GM19438 (cell line): ENCODE results near the gene RANBP17.

Experiments used
- ATAC-seq: cut with Tn5 transposase; IDR thresholded peaks from one replicate; pipeline ENCODE4 v1.9.1; 2021; ENCODE audit warnings: low read depth; ENCODE audit not compliant: unreplicated experiment

RANBP17 gene

DNA sequence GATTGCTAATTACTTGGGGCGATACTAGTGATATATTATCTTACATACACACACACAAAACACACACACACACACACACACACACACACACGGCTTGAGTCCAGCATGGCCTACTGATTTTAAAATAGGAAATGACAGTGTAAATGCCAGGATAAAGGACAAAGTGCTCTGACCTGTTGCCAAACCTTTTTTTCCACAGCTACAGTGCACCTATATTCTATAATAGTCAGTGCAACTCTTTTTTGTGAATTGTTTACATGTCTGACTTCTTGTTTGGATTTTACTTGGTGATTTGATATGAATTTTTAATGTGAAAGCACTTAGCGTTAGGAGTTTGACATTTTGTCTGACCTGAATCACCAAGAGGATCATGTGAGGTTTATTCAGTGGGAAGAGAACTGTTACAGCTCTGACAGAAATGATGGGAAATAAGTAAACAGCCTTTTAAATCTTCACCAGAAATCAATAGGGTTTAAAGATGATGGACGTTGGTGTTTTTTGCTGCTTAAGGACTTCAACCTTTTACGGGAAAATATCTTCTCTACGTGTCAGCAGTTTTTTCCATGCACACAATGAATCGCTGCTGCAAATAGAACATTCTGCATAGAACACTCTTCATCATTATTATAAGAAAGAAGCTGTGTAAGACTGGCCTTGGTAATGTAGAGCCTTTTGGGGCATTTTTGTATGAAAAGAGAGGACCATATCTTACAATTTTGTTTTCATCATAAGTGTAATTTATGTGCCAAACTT lies 218.5 kb downstream of the RANBP17 start:
- ATAC-seq: no peak

DNA sequence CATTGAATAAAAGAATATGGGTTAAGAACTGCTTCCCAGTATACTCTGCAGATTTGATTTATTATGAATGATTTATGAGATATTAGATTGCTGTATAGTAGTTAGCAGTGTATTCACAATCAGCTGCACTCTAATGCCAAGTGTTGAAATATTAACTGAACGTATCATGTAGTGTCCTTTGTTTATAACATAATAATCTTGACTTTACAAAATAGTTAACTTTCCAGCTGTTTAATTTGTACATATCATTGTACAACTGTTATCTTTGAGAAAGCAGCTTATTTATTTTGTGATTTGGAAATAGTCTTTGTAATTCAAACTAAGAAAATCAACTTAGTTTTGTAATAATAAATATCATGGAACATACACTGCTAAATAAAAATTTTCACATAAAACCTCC lies 219.5 kb downstream of the RANBP17 start:
- no peak for ATAC-seq

DNA sequence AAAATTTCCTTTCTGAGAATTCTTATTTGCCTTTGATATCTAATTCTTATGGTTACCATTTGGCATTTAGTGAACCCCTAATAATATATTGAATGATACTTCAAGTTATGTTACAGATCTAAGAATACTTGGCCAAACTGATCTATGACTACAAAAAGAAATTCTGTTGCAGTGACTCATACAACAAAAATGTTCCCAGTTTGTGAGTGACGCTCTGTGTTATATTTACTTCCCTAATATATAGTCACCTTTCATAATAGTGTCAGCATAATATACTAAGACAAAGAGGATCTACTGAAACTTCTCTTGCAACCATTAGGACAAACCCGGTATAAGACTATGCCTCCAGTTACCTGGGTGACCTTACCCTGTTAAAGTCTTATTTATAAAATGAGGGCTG lies 230.4 kb downstream of the RANBP17 start:
- ATAC-seq: no peak

DNA sequence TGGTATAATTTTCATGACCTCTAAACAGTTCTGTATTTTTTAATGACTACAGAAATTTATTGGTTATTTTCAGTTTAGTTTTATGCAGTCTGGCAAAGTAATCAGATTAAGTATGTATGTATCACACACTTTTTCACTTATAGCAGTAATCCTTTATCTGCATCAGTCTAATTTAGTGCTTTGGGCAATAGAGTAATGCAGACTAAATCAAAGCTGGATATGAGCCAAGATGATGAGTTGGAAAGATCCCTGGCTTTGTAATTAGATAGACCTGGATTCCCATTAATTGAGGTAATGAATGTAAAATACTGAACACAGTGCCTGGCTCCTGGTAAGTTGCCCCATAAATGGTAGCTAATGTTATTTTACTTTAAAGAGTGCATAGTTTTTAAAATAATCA lies 231.8 kb downstream of the RANBP17 start:
- ATAC-seq: no peak

DNA sequence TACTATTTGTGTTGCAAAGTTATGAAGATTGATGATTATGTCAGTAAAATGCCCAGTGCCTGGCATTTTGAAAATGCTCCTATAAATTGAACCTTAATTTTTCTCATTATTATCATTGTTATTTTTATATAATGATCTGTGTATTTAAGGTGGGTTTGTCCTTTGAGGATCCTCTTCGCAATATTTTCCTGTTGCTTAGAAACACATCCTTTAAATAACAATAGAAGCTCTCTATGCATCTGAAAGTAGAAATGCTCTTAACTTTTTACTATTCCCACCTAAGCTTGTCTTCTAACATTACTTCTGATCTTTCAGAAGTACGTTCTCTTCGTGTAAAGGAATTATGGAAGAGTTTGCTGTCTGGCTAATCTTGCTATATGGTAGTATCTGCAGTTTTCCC lies 232.5 kb downstream of the RANBP17 start:
- ATAC-seq: no peak

DNA sequence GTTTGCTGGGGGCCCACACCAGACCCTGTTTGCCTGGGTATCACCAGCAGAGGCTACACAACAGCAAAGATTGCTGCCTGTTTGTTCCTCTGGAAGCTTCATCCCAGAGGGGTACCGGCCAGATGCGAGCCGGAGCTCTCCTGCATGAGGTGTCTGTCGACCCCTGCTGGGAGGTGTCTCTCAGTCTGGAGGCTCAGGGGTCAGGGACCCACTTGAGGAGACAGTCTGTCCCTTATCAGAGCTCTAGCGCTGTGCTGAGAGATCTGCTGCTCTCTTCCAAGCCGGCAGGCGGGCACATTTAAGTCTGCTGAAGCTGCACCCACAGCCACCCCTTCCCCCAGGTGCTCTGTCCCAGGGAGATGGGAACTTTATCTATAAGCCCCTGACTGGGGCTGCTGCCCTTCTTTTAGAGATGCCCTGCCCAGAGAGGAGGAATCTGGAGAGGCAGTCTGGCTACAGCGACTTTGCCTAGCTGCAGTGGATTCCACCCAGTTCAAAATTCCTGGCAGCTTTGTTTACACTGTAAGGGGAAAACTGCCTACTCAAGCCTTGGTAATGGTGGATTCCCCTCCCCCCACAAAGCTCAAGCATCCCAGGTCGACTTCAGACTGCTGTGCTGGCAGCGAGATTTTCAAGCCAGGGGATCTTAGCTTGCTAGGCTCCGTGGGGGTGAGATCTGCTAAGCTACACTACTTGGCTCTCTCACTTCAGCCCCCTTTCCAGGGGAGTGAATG lies 241.2 kb downstream of the RANBP17 start:
- no peak for ATAC-seq

DNA sequence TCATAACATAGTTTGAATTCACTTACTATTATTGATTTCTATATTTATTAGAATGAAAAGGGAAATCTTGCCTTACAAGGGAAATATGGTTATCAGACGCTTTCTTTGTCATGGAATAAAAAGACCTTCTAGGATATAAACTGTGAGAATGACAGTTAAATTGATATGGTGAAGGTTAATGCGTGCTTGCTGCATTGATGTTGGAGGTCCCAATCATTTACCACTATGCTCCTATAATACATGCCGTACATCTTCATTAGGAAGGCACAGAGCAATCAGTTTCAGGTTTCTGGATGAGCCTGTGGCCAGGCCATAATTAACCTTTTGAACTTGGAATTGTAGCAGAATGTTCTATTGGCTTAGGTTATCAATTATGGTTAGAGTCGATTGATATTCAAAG lies 245.9 kb downstream of the RANBP17 start:
- ATAC-seq: no peak

DNA sequence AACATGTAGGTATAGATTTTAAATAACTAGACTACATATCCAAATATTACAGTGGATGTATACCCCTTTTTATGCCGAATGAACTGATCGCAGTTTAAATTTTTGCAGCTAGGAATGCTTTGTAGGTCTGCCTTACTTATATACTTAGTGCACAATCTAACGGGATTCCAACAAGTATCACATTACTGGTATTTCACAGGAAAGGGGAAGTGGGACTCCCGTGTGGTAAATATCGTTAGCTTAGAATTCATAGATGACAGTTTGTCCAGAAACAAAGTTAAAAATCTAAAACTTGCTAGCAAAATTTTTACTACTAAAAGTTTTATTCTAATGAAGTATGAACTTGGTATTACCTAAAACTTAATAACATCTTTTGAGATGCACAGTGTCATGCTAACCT lies 253.7 kb downstream of the RANBP17 start:
- no peak for ATAC-seq

DNA sequence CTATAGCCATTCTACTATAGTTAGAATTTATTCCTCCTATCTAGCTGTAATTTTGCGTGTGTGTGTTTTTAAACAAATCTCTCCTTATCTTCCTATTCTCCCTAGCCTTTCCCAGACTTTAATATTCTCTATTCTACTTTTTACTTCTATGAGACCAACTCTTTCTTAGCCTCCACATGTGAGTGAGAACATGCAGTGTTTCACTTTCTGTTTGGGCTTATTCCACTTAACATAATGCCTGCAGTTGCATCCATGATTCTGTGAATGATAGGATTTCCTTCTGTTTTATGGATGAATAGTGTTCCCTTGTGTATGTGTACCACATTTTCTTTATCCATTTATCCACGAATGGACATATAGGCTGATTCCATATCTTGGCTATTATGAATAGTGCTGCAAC lies 254.9 kb downstream of the RANBP17 start:
- no peak for ATAC-seq

DNA sequence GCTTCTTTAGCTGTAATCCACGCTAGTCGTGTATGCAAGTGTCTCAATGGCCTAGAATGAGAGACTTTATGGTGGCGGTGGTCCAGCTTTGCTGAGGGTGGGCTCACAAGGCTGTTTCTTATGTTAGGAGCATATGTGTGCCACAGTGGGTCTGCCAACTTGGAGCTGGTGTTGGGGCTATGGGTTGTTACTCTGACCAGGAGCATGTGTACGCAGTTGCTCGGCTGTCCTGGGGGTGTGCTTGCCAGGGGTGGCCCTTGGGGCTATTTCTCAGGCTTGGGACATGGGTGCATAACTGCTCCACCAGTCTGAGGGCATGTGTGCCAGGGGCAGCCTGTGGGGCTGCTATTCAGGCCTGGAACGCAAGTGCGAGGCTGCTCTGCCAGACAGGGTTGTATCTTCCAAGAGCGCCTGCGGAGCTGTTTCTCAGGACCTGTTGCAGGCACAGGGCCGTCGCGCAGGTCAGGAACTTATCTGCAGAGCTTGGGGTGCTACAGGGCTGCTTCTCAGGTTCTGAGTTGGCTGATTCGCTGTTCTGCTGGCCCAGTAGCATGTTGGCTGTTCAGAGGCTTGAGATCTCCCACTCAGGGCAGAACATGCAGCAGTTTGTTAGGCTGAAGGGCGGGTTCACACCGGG lies 259.3 kb downstream of the RANBP17 start:
- no peak for ATAC-seq

DNA sequence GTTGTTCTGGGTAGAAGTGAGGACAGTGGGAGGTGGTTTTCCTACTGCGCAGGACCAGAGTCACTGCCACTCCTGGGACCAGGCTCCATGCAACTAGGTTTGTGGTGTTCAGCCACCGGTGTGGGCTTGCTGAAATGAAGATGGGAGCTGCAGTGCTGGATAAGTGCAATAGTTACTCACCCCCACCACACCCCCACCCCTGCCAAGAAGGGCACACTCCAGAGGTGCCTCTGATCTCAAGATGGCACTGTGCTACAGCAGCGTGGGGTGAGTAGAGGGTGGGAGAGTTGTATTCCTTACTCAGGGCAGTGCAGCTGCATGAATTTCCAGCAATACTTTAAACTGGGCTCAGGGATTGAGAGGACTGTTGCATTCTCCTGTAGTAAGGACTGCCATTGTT lies 259.8 kb downstream of the RANBP17 start:
- no peak for ATAC-seq

DNA sequence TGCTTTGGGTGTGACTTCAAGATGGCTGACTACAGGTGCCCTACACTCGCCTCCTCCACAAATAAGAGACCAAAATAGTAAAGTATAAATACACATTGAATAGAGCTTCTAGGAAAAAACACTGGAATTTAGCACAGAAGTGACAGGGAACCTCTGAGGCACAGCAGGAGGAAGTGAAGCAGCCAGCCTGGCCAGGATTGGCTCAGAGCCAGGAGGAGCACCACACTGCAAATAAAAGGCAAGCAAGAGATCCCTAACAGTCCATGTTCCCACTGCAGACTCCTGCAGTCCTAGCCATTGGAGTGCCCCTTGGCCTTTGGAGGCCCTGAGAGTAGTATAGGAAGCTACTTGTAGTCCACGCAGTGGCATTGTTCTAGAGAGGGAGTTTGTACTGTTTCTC lies 260.6 kb downstream of the RANBP17 start:
- no peak for ATAC-seq

DNA sequence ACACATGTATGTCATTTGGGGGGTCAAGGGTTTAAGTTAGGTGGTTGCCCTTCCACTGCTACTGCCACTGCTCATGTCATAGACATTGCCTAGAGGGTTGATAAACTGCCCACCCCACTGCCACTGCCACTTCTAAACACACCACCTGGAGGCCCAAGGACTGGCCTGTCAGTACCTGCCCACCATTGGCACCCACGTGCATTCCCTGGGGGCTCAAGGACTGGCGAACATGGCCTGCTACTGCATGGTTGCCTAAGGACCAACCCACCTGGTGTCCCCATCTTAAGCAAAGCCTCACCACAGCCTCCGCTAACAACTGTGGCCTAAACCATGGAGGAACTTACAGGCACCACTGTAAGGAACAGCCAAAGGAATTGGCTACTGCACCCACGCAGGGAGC lies 261.6 kb downstream of the RANBP17 start:
- no peak for ATAC-seq

DNA sequence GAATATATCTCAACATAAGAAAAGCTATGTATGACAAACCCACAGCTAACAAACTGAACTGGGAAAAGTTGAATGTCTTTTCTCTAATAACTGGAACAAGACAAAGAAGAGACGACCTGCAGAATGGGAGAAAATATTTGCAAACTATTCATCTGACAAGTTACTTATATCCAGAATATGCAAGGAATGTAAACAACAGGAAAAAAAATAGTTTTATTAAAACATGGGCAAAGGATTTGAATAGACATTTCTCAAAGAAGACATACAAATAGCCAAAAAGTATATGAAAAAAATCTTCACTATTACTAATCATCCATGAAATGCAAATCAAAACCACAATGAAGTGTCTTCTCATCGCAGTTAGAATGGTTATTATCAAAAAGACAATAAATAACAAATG lies 265.5 kb downstream of the RANBP17 start:
- ATAC-seq: no peak

DNA sequence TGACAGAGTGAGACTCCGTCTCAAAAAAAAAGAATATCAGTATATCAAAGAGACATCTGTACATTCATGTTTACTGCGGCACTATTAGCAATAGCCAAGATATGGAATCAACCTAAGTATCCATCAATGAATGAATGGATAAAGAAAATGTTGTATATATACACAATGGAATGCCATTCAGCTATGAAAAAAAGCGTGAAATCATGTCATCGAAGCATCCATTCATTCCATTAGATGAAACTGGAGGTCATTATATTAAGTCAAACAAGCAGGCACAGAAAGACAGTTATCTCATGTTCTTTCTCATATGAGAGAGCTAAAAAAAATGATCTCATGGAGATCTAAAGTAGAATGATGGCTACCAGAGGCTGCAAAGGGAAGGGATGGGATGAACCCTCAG lies 266.3 kb downstream of the RANBP17 start:
- no peak for ATAC-seq

DNA sequence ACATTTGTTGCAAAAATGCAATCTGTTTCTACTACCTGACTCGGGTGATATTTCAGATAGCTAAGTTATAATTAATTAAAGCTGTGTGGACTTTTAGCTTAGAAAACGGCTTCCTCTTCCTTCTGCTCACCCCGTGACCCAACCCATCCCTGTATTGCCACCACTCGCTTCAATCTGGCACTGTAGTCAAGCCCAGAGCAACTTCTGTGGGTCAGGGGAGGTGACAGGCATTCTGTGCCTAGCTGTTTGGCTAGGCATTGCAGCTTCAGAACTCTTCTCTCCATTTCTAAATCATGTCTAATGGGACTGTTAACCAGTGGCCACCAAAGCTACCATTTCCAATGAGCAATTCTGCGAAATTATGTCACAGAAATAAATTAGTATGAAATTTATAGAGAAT lies 267.5 kb downstream of the RANBP17 start:
- no peak for ATAC-seq

DNA sequence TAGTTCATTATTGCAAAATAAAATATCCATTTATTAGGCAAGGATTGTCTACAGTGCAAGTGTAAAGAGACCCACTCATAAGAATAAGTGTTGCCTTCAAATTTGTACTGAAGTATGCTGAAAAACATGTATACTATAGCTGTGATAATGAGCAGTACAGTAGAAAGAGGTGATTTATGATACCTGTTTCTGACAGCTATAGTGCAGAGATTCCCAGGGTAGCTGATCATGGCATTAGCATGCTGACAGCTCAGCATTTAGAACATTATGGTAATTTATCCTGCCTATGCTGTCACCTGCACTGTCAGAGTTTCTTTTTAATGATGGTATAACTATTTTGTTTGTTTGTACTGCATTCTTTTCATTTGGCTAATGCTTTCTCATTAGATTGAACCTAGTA lies 269.7 kb downstream of the RANBP17 start:
- no peak for ATAC-seq

DNA sequence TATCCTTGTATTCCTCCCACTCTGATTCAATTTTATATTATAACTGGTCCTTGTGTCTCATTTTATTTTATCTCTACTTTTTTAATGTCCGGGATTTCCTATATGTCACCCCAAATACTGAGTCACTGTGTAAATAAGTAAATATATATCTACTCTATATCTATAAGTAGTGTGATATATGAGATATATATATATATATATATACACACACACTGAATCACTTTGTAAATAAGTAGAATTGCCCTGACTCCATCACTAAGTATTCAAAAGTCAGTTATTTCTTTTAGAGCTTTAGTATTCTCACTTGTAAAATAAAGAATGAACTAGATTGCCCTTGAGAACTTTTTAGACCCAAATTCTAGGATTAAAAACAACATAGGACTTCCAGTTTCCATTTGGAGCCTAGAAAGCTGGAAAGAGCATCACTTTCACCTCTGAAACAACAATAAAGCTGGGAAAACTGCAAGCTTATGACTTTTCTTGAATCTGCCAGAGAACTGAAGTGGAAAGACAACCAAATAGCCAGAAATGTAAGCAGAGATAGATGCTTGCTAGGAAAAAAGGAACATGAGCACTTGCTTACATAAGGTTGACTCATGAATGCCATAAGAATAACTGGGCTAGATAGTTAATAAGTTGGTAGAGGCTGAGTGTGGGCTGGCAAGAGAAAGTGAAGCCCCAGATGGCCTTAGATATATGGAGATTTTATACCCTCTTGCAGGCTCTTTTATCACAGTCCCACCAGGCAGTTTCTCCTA lies 276.1 kb downstream of the RANBP17 start:
- ATAC-seq: no peak

DNA sequence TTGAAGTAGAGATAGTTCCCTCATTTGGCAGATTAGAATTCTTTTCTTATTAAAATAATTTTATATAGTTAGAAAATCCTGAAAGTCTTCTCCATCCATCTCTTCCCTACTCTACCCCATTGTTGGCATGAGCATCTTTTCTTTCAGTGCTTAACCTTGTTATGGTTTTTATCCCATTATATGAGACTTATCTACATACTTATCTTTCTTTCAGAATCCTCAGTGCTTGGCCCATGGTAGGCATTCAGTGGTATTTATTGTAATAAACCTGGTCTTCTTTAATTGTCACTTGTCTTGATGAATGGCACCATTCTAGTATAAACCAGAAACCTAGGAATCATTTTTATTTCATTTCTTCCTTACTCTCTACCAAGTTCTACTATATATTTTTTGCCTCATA lies 277.4 kb downstream of the RANBP17 start:
- ATAC-seq: no peak

DNA sequence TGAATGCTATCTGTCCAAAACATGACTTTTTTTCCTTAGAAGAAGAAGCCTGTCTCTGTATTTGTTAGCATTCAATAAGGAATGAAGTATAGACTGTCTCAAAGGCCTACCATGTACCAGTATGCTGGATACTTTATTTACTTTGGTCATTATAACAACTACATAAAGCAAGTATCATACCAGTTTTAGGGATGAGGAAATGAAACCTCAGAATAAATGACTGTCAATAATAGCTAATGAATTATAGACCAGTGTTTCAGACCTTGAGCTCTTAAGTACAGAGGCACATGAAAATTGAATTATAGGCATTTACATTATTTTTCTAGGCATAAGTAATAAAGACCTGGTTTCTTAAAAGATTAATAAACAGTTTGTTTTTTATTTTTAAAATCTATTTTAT lies 280.8 kb downstream of the RANBP17 start:
- no peak for ATAC-seq

DNA sequence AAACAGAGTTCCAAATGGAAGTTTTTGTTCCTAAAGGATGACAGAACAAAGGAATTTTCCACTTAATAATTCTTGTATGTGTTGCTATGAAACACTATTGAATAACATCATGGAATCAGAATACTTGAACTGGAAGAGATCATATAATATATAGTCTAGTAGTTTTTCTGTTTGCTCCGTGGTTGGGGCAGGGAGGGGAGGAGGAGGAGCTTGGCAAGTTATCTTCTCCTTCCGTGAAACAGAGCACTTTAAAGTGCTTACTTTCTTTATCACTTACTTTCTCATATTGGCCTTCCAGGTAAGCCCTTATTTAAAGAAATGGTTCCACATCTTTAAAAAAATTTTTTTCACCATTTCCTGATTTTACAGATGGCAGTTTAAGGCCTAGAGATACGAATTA lies 281.4 kb downstream of the RANBP17 start:
- no peak for ATAC-seq
